ENCODE data around the gene RIN3.
"Not testable (repeated sequence)": the region's sequence is repeated elsewhere in the genome, so short reads cannot be mapped to it uniquely, and the experiment has no call there.

Gene RIN3

GRCh38 chr14:92524602-92525185 is 11.1 kb downstream of the RIN3 start:
- Mint-ChIP-seq H3K9me3 (peaks cover 7% of the 10 kb centered on the region), H3K27ac (peak overlapping the region; percentile 67), H3K4me1 (ENCODE audit: low read depth) (peaks cover 82% of the 10 kb centered on the region), H3K36me3 (ENCODE audit: low read depth) (peaks cover 26% of the 10 kb centered on the region), H3K4me3 (no peak overlapping the region), H3K27me3 (no peaks in the 10 kb centered on the region)

- Mint-ChIP-seq H3K27me3 (no peaks in the 10 kb centered on the region), H3K4me3 (no peak overlapping the region), H3K4me1 (ENCODE audit: low read depth) (peaks cover 82% of the 10 kb centered on the region), H3K36me3 (ENCODE audit: low read depth) (peaks cover 30% of the 10 kb centered on the region), H3K27ac (peak overlapping the region; percentile 67), H3K9me3 (peaks cover 7% of the 10 kb centered on the region)
These were observed 11.9 kb downstream of the RIN3 start for GRCh38 chr14:92525322-92526095.

- H3K36me3 Mint-ChIP-seq (ENCODE audit: low read depth), result peaks cover 16% of the 10 kb centered on the region
- H3K27me3 Mint-ChIP-seq, result no peaks in the 10 kb centered on the region
- H3K27ac Mint-ChIP-seq, result peak overlapping the region; percentile 63
- H3K4me1 Mint-ChIP-seq (ENCODE audit: low read depth), result peaks cover 82% of the 10 kb centered on the region
- H3K4me3 Mint-ChIP-seq, result no peak overlapping the region
- H3K9me3 Mint-ChIP-seq, result no peaks in the 10 kb centered on the region
These were observed 14.1 kb downstream of the RIN3 start for GRCh38 chr14:92527721-92528120.

- H3K9me3 Mint-ChIP-seq, result no peaks in the 10 kb centered on the region
- no peaks in the 10 kb centered on the region for H3K27me3 Mint-ChIP-seq
- peak overlapping the region; percentile 97 for H3K27ac Mint-ChIP-seq
- H3K4me3 Mint-ChIP-seq, result no peak overlapping the region
- peaks cover 24% of the 10 kb centered on the region for H3K36me3 Mint-ChIP-seq (ENCODE audit: low read depth)
- peaks cover 86% of the 10 kb centered on the region for H3K4me1 Mint-ChIP-seq (ENCODE audit: low read depth)
These were observed 15.0 kb downstream of the RIN3 start for GRCh38 chr14:92528486-92529100.

GRCh38 chr14:92529903-92530302 is 16.3 kb downstream of the RIN3 start:
- Mint-ChIP-seq H3K36me3 (ENCODE audit: low read depth) (peaks cover 24% of the 10 kb centered on the region), H3K4me1 (ENCODE audit: low read depth) (peaks cover 86% of the 10 kb centered on the region), H3K27ac (peak overlapping the region; percentile 97), H3K4me3 (peak overlapping the region; percentile 15), H3K9me3 (no peaks in the 10 kb centered on the region), H3K27me3 (no peaks in the 10 kb centered on the region)

- H3K27me3 Mint-ChIP-seq, result no peaks in the 10 kb centered on the region
- H3K27ac Mint-ChIP-seq, result peak overlapping the region; percentile 97
- H3K4me1 Mint-ChIP-seq (ENCODE audit: low read depth), result peaks cover 92% of the 10 kb centered on the region
- peaks cover 24% of the 10 kb centered on the region for H3K36me3 Mint-ChIP-seq (ENCODE audit: low read depth)
- no peaks in the 10 kb centered on the region for H3K9me3 Mint-ChIP-seq
- peak overlapping the region; percentile 64 for H3K4me3 Mint-ChIP-seq
These were observed 17.7 kb downstream of the RIN3 start for GRCh38 chr14:92531106-92531873.

- Mint-ChIP-seq H3K27ac (peak overlapping the region; percentile 97), H3K4me1 (ENCODE audit: low read depth) (peaks cover 98% of the 10 kb centered on the region), H3K27me3 (no peaks in the 10 kb centered on the region), H3K36me3 (ENCODE audit: low read depth) (peaks cover 24% of the 10 kb centered on the region), H3K9me3 (no peaks in the 10 kb centered on the region), H3K4me3 (peak overlapping the region; percentile 15)
These were observed 19.0 kb downstream of the RIN3 start for GRCh38 chr14:92532490-92533163.

- Mint-ChIP-seq H3K27me3 (no peaks in the 10 kb centered on the region), H3K4me1 (ENCODE audit: low read depth) (peaks cover 94% of the 10 kb centered on the region), H3K9me3 (no peaks in the 10 kb centered on the region), H3K36me3 (ENCODE audit: low read depth) (peaks cover 14% of the 10 kb centered on the region), H3K27ac (peak overlapping the region; percentile 88), H3K4me3 (peak overlapping the region; percentile 73)
These were observed 21.5 kb downstream of the RIN3 start for GRCh38 chr14:92534932-92535643.

GRCh38 chr14:92536231-92536630 is 22.6 kb downstream of the RIN3 start:
- not testable (repeated sequence) for H3K27me3 Mint-ChIP-seq, H3K9me3 Mint-ChIP-seq
- H3K4me3 Mint-ChIP-seq, result peak overlapping the region; percentile 6
- H3K4me1 Mint-ChIP-seq (ENCODE audit: low read depth), result peaks cover 94% of the 10 kb centered on the region
- peaks cover 13% of the 10 kb centered on the region for H3K36me3 Mint-ChIP-seq (ENCODE audit: low read depth)
- H3K27ac Mint-ChIP-seq, result peak overlapping the region; percentile 32

- no peaks in the 10 kb centered on the region for H3K27me3 Mint-ChIP-seq
- no peaks in the 10 kb centered on the region for H3K9me3 Mint-ChIP-seq
- H3K36me3 Mint-ChIP-seq (ENCODE audit: low read depth), result peaks cover 10% of the 10 kb centered on the region
- H3K27ac Mint-ChIP-seq, result peak overlapping the region; percentile 76
- peaks cover 93% of the 10 kb centered on the region for H3K4me1 Mint-ChIP-seq (ENCODE audit: low read depth)
- no peak overlapping the region for H3K4me3 Mint-ChIP-seq
These were observed 24.9 kb downstream of the RIN3 start for GRCh38 chr14:92538412-92538985.

- H3K36me3 Mint-ChIP-seq (ENCODE audit: low read depth), result peaks cover 9% of the 10 kb centered on the region
- peaks cover 90% of the 10 kb centered on the region for H3K4me1 Mint-ChIP-seq (ENCODE audit: low read depth)
- H3K4me3 Mint-ChIP-seq, result peak overlapping the region; percentile 42
- no peaks in the 10 kb centered on the region for H3K27me3 Mint-ChIP-seq
- no peaks in the 10 kb centered on the region for H3K9me3 Mint-ChIP-seq
- H3K27ac Mint-ChIP-seq, result peak overlapping the region; percentile 76
These were observed 25.8 kb downstream of the RIN3 start for GRCh38 chr14:92539419-92539818.

- peaks cover 90% of the 10 kb centered on the region for H3K4me1 Mint-ChIP-seq (ENCODE audit: low read depth)
- no peaks in the 10 kb centered on the region for H3K27me3 Mint-ChIP-seq
- H3K4me3 Mint-ChIP-seq, result peak overlapping the region; percentile 42
- peak overlapping the region; percentile 76 for H3K27ac Mint-ChIP-seq
- no peaks in the 10 kb centered on the region for H3K9me3 Mint-ChIP-seq
- peaks cover 9% of the 10 kb centered on the region for H3K36me3 Mint-ChIP-seq (ENCODE audit: low read depth)
These were observed 26.3 kb downstream of the RIN3 start for GRCh38 chr14:92539875-92540274.

- H3K9me3 Mint-ChIP-seq, result no peaks in the 10 kb centered on the region
- H3K36me3 Mint-ChIP-seq (ENCODE audit: low read depth), result peaks cover 9% of the 10 kb centered on the region
- peak overlapping the region; percentile 76 for H3K27ac Mint-ChIP-seq
- H3K27me3 Mint-ChIP-seq, result no peaks in the 10 kb centered on the region
- H3K4me3 Mint-ChIP-seq, result peak overlapping the region; percentile 5
- H3K4me1 Mint-ChIP-seq (ENCODE audit: low read depth), result peaks cover 83% of the 10 kb centered on the region
These were observed 27.0 kb downstream of the RIN3 start for GRCh38 chr14:92540472-92541048.
